HG02763 (cell line): ENCODE data around the gene PSMB2.

Experiments
- ATAC-seq: cut with Tn5 transposase; IDR thresholded peaks from one replicate; pipeline ENCODE4 v1.9.1; 2021; ENCODE audit warnings: mild to moderate bottlenecking, moderate library complexity; ENCODE audit not compliant: unreplicated experiment

PSMB2 gene

GRCh38 chr1:35644204-35644603 lies 2.9 kb upstream of the PSMB2 start:
- ATAC-seq, result no peak

GRCh38 chr1:35642471-35642955 lies 1.2 kb upstream of the PSMB2 start:
- no peak for ATAC-seq

GRCh38 chr1:35640380-35641232 lies 720 bp downstream of the PSMB2 start:
- ATAC-seq, result no peak

- ATAC-seq, result no peak
These were observed 3.9 kb downstream of the PSMB2 start for GRCh38 chr1:35637401-35637809.

- ATAC-seq, result no peak
These were observed 7.8 kb downstream of the PSMB2 start for GRCh38 chr1:35633547-35633946.

- ATAC-seq, result no peak
These were observed 9.9 kb downstream of the PSMB2 start for GRCh38 chr1:35631396-35631795.

- ATAC-seq, result no peak
These were observed 12.3 kb downstream of the PSMB2 start for GRCh38 chr1:35629051-35629450.

- no peak for ATAC-seq
These were observed 17.5 kb downstream of the PSMB2 start for GRCh38 chr1:35623832-35624231.

GRCh38 chr1:35622510-35623178 lies 18.7 kb downstream of the PSMB2 start:
- ATAC-seq, result no peak

GRCh38 chr1:35619237-35620121 lies 21.8 kb downstream of the PSMB2 start:
- ATAC-seq, result no peak

GRCh38 chr1:35615440-35615839 lies 25.9 kb downstream of the PSMB2 start:
- ATAC-seq, result no peak

- ATAC-seq, result no peak
These were observed 29.7 kb downstream of the PSMB2 start for GRCh38 chr1:35611655-35612054.

GRCh38 chr1:35605867-35606182 lies 35.5 kb downstream of the PSMB2 start:
- no peak for ATAC-seq

GRCh38 chr1:35605071-35605866 lies 36.1 kb downstream of the PSMB2 start:
- no peak for ATAC-seq

- no peak for ATAC-seq
These were observed 37.4 kb downstream of the PSMB2 start for GRCh38 chr1:35603941-35604340.

GRCh38 chr1:35603468-35603867 lies 37.9 kb downstream of the PSMB2 start:
- no peak for ATAC-seq

- no peak for ATAC-seq
These were observed 40.7 kb downstream of the PSMB2 start for GRCh38 chr1:35600593-35600992.

GRCh38 chr1:35599411-35599810 lies 41.9 kb downstream of the PSMB2 start:
- ATAC-seq, result no peak

- ATAC-seq, result no peak
These were observed 42.4 kb downstream of the PSMB2 start for GRCh38 chr1:35598895-35599294.

GRCh38 chr1:35597870-35598269 lies 43.5 kb downstream of the PSMB2 start:
- no peak for ATAC-seq

GRCh38 chr1:35595684-35596083 lies 45.6 kb downstream of the PSMB2 start:
- no peak for ATAC-seq
